DMS53 (cell line): ENCODE measurements around the gene PDE5A.
"Not testable (repeated sequence)": the region's sequence is repeated elsewhere in the genome, so short reads cannot be mapped to it uniquely, and the experiment has no call there.

Source experiments
- DNase-seq: peaks from one replicate; lab custom pipeline; 2025; lab: John Stamatoyannopoulos, UW

The PDE5A gene

GRCh38 chr4:119628281-119629141 lies at the start of gene PDE5A:
Gene PDE5A (minus strand): TSS chr4:119628804. CDS start chr4:119628671, 133 bp downstream.
- DNase-seq = peak; percentile 93

DNA sequence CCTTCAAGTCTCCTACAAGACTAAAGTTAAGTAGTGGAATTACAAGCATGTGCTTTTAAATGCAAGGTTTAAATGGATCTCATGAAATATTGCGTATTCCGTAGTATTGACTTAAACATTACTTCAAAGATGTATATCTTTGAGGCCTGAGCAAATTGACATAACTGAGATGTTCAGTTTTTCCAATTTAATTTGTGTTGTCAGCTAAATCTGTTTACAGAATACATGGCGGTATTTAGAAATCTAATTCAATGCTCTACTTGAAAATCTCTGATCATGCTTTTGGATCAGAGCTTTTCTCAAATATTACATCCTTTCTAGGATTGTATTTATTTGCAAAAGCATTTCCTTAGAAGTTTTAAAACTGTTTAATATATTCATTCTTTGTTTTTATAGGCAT lies 47.5 kb upstream of the PDE5A start:
- no peak for DNase-seq

DNA sequence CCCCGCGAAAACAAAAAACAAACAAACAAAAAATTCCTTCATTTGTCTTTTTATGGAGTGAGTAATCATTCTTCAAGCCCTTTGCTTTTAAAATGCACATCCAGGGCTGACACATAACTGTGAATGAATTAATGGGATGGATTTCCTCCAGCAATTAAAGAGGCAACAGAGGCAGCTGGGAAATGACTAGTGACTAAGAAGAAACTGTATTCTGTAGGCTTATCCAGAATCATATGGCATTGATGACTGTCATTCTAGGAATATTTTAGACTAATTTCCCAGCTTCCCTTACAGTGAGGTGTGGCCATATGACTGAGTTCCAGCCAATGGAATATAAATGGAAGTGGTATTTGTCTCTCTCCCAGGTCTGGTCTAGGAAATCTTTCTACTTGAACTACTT lies 46.8 kb upstream of the PDE5A start:
- DNase-seq = no peak

DNA sequence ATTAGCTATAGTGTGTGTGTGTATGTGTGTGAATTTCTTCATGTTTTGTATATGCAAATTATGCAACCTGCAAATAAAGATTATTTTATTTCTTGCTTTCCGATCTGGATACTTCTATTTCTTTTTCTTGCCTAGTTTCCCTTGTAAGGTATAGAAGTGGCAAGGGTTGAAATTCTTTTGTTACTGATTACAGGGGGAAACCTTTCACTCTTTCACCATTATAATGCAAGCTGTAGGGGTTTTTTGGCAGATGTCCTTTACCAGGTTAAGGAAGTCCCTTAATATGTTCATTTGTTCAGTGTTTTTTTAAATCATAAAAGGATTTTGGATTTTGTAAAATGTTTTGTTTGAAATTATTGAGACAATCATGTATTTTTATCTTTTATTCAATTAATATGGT lies 44.3 kb upstream of the PDE5A start:
- DNase-seq = no peak

- no peak for DNase-seq
These were observed 43.5 kb upstream of the PDE5A start for GRCh38 chr4:119672086-119672485.

DNA sequence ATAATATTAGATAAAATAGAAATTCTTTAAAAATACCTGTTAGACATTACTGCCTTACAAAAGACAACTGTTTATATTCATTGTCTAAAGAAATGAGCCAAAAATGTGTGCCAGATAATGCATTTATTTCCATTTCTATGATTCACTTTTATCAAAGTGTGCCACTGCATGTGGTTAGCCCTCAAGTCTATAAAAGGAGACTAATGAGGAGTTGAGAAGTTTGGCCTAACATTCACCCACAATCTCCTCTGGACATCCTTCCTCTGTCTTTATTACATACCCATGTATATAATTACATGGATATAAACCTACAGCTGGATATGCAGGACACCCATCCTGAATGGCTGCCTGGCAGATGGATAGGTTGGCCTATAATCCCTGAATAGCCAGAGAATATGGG lies 42.6 kb upstream of the PDE5A start:
- DNase-seq = no peak

DNA sequence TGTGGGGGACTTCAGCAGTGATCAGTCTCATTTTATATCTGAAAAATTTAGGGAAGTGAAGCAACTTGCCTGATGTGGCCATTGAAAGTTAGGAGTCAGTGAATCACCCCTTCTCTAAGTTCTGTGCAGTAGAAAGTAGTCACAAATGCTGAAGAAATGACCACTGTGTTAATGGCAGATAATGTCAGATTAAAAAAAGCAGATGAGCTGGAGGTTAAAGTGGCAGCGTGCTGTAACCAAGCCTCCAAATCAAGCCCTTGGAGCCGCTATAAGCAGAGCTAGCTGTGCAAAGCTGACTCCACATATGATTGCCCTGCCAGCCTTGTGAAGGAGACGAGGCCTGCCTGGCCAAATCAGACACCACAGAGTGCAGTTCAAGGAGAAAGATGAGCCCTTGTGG lies 39.2 kb upstream of the PDE5A start:
- no peak for DNase-seq

- DNase-seq = peak; percentile 44
These were observed 38.1 kb upstream of the PDE5A start for GRCh38 chr4:119666653-119667091.

DNA sequence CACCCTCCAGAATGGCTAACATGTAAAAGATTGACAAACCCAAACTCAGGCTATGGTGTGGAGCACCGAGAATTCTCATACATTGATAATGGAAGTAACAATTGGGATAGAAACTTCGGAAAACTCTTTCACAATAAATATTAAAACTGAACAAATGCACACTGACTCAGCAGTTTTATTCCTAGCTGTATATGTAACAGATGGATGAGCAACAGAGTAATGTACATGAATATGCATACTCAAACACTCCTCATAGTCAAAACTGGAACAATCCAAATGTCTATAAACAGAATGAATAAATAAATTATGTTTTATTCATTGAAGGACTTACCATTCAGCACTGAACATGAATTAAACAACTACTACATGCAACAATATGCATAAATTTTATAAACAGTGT lies 37.1 kb upstream of the PDE5A start:
- no peak for DNase-seq

GRCh38 chr4:119664168-119664907 lies 35.7 kb upstream of the PDE5A start:
- DNase-seq = no peak

DNA sequence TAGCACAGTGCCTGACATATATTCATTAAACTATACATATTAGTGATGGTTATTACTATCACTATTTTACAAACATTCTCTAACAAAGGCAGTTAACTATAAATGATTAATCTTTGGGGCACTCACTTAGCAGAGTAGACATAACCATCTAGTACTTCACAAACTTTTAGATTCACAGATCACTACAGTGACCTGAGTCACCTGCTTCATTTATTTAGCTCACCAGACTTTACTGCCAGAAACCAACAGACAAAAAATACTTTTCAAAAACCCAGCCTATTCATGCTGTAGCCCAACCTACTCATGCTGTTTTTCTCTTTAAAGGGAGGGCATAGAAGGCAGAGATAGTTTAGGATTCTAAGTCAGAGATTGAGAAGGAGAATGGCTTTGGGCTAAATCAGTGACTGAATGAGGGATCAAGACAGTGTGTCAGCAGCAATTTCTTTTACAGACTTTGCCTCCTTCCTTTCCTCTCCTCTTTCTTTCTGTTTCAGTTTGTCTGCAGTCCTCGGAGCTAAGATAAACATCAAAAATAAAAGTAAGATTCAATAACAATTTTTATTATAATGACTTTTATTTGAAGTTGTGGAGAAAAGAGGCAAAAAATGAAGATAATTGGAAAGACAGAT lies 34.7 kb upstream of the PDE5A start:
- no peak for DNase-seq

- not testable (repeated sequence) for DNase-seq
These were observed 34.0 kb upstream of the PDE5A start for GRCh38 chr4:119662612-119663011.

- no peak for DNase-seq
These were observed 32.6 kb upstream of the PDE5A start for GRCh38 chr4:119661231-119661630.

GRCh38 chr4:119659576-119659975 lies 31.0 kb upstream of the PDE5A start:
- DNase-seq = peak; percentile 91

DNA sequence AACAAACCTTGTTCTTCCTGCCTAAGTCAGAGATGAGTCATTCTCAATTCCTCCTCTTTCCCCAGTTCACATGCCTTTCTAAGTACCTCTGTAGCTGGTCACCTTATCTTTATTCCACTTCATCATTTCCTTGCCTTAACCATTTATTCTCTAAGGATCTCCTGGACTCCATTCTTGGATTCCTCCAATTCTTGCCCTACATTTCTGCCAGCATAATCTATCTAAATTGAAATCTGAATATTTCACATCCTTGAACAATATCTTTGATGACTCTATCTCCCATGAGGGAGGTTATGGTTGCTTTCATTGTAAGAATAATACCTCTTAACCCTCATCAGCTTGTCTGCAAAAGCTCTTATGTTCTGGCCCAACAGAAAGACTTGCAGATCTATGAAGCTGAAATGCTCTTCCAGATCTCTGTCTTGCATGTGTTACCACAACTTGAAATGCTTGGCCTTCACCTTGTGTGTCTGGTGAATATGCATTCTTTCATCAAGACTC lies 28.6 kb upstream of the PDE5A start:
- peak; percentile 40 for DNase-seq

DNA sequence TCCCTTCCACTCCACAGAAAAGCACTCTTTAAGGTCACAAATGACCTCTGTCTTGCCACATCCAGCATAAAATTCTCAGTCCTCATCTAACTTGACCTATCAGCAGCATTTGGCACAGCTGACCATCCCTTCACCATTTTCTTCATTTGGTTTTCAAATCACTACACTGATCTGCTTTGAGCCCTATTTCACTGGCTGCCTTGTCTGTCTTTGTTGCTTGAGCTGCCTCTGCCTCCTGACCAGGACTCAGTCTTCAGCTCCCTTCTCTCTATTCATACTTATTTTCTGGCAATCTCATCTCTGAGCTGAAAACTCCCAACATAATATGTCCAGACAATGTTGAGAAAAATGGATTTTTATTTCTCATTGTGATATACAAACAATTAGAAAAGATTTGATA lies 27.7 kb upstream of the PDE5A start:
- no peak for DNase-seq

GRCh38 chr4:119655111-119655837 lies 26.7 kb upstream of the PDE5A start:
- DNase-seq = peak; percentile 9

DNA sequence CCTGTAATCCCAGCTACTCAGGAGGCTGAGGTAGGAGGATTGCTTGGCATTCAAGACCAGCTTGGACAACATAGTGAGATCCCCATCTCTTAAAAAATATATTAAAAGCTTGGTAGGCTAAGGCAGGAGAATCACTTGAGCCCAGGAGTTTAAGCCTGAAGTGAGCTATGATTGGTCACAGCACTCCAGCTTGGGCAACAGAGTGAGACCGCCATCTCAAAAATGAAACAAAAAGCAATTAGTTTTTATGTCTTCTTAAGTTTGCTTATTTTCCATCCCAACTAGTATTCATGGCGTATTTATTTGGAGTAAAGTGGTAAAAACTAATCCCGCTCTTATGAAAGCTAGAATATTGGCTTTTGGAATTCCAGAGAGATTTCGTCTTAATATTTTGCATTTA lies 25.4 kb upstream of the PDE5A start:
- DNase-seq = no peak

DNA sequence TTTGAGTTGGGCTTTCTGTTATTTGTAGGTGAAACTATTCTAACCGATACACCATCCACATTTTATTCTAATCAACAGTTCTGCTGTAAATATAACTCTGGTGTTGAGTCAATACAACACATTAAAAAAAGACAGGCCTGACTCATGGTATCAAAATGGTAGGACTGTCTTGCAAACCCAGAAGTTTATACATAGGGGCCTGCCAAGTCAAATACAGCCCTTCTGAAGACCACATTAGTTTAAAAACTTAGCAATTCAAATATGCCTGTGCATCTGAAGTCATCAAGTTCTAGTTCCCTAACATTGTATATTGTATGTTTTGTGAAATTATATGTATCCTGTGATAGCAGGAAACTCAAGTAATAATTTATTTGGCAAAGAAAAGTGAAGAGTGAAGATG lies 24.4 kb upstream of the PDE5A start:
- no peak for DNase-seq

- DNase-seq = no peak
These were observed 19.8 kb upstream of the PDE5A start for GRCh38 chr4:119648398-119648797.

DNA sequence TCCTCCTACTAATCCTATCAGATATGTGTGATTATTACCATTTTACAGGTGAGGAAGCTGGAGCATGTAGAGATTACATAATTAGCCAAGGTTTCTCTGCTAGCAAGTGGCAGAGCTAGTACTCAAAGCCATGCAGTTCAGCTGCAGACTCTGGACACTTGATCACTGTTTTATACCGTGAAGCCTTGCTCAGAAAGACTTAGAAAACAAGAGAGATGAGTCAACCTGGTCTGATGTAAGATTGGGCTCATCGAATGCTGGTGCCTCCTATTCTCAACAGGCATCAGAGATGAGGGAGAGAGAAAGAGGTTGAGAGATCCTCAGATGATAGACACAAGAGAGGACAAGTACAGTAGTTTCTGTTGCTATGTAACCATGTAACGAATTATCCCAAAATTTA lies 19.0 kb upstream of the PDE5A start:
- peak; percentile 5 for DNase-seq
